Activated CD4-positive, alpha-beta T cell treated with anti-CD3 and anti-CD28 coated beads for 24 hours (primary cell): ENCODE results near the gene THAP3.

Experiments
- DNase-seq, 2 donors: peaks; one replicate each; pipeline ENCODE4 v3.0.0-alpha.2; 2020; ENCODE audit warnings: low read depth in 2 of 2

Gene THAP3

DNA sequence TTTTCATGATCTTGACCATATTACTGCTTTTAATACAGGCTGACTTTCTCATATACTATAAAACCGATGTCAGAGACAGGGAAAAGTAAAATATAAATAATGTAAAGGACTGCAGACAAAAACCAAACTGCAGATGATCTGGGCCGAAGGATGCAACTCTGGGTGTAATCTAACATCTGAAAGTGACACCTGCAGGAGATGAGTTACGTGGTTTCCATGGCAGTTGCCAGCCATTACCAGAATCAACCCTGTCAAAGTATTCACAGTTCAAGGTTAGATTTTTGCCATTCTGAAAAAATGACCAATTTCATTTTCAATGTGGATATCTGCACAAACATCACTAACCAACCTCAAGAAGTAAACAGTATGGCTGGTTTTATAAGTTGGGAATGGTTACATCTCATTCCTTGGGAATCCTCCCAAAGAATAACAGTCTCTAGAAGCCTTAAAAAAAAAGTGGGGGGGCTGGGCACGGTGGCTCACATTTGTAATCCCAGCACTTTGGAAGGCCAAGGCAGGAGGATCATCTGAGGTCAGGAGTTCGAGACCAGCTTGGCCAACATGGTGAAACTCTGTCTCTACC, 49.2 kb downstream of the THAP3 start:
- no peak for DNase-seq

DNA sequence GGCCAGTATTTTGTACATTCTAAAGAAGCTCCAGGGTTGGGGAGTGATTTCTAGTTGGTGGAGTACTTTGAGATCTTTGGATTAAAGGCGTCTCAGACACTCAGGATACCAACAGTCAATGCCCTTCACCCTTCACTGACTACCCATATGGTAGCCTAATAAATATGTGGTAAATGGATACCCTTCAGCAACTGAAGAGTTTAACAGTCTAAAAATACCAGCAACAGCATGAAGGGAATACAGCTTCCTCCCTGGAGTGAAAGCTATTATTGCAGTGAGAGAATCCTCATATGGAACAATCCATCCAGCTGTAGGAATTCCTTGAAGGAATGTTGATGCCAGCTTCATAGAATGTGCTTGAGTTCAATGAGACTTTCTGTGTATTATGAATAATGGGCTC, 50.1 kb downstream of the THAP3 start:
- DNase-seq, result no peak

DNA sequence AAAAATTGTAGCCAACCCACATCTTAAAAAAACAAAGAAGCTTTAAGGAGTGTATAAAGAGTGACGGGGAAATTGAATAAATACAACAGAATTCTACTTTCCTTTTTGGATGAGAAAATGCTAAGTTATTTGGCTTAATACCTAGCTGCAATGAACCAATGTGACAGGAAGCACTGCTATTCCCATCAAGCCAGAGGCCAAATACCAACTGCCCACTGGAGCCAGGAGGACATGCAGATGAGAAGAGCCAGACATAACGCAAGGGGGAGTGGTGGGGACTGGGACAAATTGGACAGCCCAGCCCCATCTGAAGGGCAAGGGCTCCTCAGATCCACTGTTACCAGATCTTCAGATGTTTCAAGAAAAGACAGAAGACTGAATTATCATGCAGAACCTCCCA, 51.3 kb downstream of the THAP3 start:
- no peak for DNase-seq
